Panc1 (cell line): Measurements from ENCODE around the gene LRRC18. TPM values are rescaled to one million over a fixed set of nuclear protein-coding genes. Genes with fewer than 3 reads are reported as not detected.

Experiments
- ATAC-seq: fragments of 200-7000 bp; cut with Tn5 transposase; 2 replicates; pipeline ENCODE4 v1.9.1; 2020; ENCODE audit warnings: mild to moderate bottlenecking, moderate library complexity
- BruUV-seq: library from RNA; stranded (reverse); fragments of 400-500 nt; replicated peaks from 2 replicates; lab custom pipeline; 2021; lab: Mats Ljungman, UMichigan
- CTCF ChIA-PET: fragments of 300-600 bp; sonication (Branson Sonifier 250); formaldehyde crosslinking; loops from one replicate; lab custom pipeline; 2022; ENCODE audit warnings: antibody characterized with exemption; lab: Charles Lee
- POLR2A ChIA-PET: fragments of 300-600 bp; sonication (Branson Sonifier 250); formaldehyde crosslinking; loops from one replicate; lab custom pipeline; 2022; ENCODE audit warnings: antibody characterized with exemption; lab: Charles Lee
- DNase-seq: peaks from one replicate; pipeline ENCODE4 v3.0.0-alpha.2; 2010; ENCODE audit warnings: low read depth, low spot score
- H3K27ac ChIP-seq: 2 replicates; pipeline ENCODE4 v1.5.1; 2011; ENCODE audit warnings: mild to moderate bottlenecking, low read length, inconsistent platforms
- H3K27me3 ChIP-seq: fragments of 200-500 bp; sonication (Bioruptor generic); 2 replicates; pipeline ENCODE4 v1.6.0; 2014; ENCODE audit warnings: low read length, inconsistent platforms; ENCODE audit not compliant: control insufficient read depth, insufficient read depth
- H3K36me3 ChIP-seq: fragments of 200-500 bp; sonication (Bioruptor generic); 2 replicates; pipeline ENCODE4 v1.5.1; 2014; ENCODE audit warnings: inconsistent platforms, mild to moderate bottlenecking, low read length, moderate library complexity; ENCODE audit not compliant: control insufficient read depth, insufficient read depth
- H3K4me1 ChIP-seq: 2 replicates; pipeline ENCODE4 v1.5.1; 2011; ENCODE audit warnings: inconsistent platforms, mild to moderate bottlenecking, low read length, moderate library complexity; ENCODE audit not compliant: control insufficient read depth, insufficient read depth
- H3K4me3 ChIP-seq, 2 experiments: 2 replicates each; pipeline ENCODE4 v1.5.1; 2011 to 2012; ENCODE audit warnings: low read depth in 2 of 2, low read length in 2 of 2, mild to moderate bottlenecking in 2 of 2, inconsistent platforms in 1 of 2, moderate library complexity in 1 of 2
- H3K9me3 ChIP-seq: fragments of 200-500 bp; sonication (Bioruptor generic); 2 replicates; pipeline ENCODE4 v1.5.1; 2014; ENCODE audit warnings: low read depth, mild to moderate bottlenecking, inconsistent platforms, low read length, moderate library complexity; ENCODE audit not compliant: control insufficient read depth, insufficient read depth
- CTCF ChIP-seq: fragments of 450-650 bp; IDR thresholded peaks from 2 replicates; pipeline ENCODE4 v1.5.1; 2017; ENCODE audit warnings: mild to moderate bottlenecking
- POLR2AphosphoS5 ChIP-seq: IDR thresholded peaks from 2 replicates; pipeline ENCODE4 v1.6.1; 2012; ENCODE audit warnings: mild to moderate bottlenecking, low read depth, low read length, moderate library complexity
- REST ChIP-seq, 2 experiments: IDR thresholded peaks; 2 replicates each; pipeline ENCODE4 v1.6.1; 2011 to 2012; ENCODE audit warnings: low read depth in 2 of 2, control low read depth in 1 of 2, low read length in 1 of 2, mild to moderate bottlenecking in 1 of 2, moderate library complexity in 1 of 2; ENCODE audit not compliant: insufficient read depth in 1 of 2
- SIN3A ChIP-seq: IDR thresholded peaks from 2 replicates; pipeline ENCODE4 v1.6.1; 2012; ENCODE audit warnings: low read depth, mild to moderate bottlenecking, low read length, moderate library complexity, borderline replicate concordance; ENCODE audit not compliant: insufficient read depth
- TCF7L2 ChIP-seq: IDR thresholded peaks from 2 replicates; pipeline ENCODE4 v1.6.1; 2011; ENCODE audit warnings: mild to moderate bottlenecking, low read depth, low read length, inconsistent platforms
- in situ Hi-C: cut with HindIII; loops from 2 replicates; pipeline ENCODE4 v1.10.0; 2016; ENCODE audit warnings: low sequenced_read_pairs, low pct_unique_long_range_greater_than_20kb
- intact Hi-C: fragments of 100-400 bp; cut with micrococcal nuclease; formaldehyde crosslinking; loops from one replicate; pipeline ENCODE4 v1.10.0; 2022; ENCODE audit not compliant: unreplicated experiment
- total RNA-seq: library from RNA; stranded (reverse); gene quantifications from one replicate; pipeline ENCODE4 v1.2.1, GENCODE V29; 2021; ENCODE audit not compliant: unreplicated experiment

The LRRC18 gene
- total RNA-seq, 1 experiment from 2014 or later = not detected

- H3K27me3 ChIP-seq = no peaks in the 10 kb centered on the region; the same call in 1 of the 2 replicates
- H3K4me3 ChIP-seq = no peak overlapping the region
- DNase-seq (no peak), ATAC-seq (no peak)
- no TSS peak for BruUV-seq
- CTCF ChIA-PET = no interaction called here
- H3K9me3 ChIP-seq = no peaks in the 10 kb centered on the region
- in situ Hi-C loops (no loop called here), intact Hi-C loops (no loop called here)
- H3K36me3 ChIP-seq = no peaks in the 10 kb centered on the region
- no peak overlapping the region for H3K27ac ChIP-seq
- no peaks in the 10 kb centered on the region for H3K4me1 ChIP-seq
- TF ChIP-seq POLR2AphosphoS5 (no peak), CTCF (no peak), SIN3A (no peak)
- POLR2A ChIA-PET = no interaction called here
Measured at GRCh38 chr10:48880016-48880705, 59.5 kb downstream of the LRRC18 start.

GRCh38 chr10:48879451-48879850, 60.2 kb downstream of the LRRC18 start:
- BruUV-seq = no TSS peak
- TF ChIP-seq SIN3A (no peak), POLR2AphosphoS5 (no peak), REST (IDR thresholded peaks at IDR 0.05; ENCODE audit: insufficient read depth in 1 of 2, low read depth in 2 of 2, low read length in 1 of 2) (no peak)
- ATAC-seq (no peak), DNase-seq (no peak)
- H3K4me3 ChIP-seq = no peak overlapping the region
- ChIA-PET CTCF (no interaction called here), POLR2A (no interaction called here)
- no peaks in the 10 kb centered on the region for H3K36me3 ChIP-seq
- no peaks in the 10 kb centered on the region for H3K9me3 ChIP-seq
- no peaks in the 10 kb centered on the region; the same call in 1 of the 2 replicates for H3K27me3 ChIP-seq
- H3K4me1 ChIP-seq = no peaks in the 10 kb centered on the region
- in situ Hi-C loops = no loop called here
- intact Hi-C loops = no loop called here
- no peak overlapping the region for H3K27ac ChIP-seq

- TF ChIP-seq CTCF (no peak), POLR2AphosphoS5 (no peak), SIN3A (no peak), REST (IDR thresholded peaks at IDR 0.05; ENCODE audit: insufficient read depth in 1 of 2, low read depth in 2 of 2, low read length in 1 of 2) (no peak), TCF7L2 (no peak)
- BruUV-seq = no TSS peak
- ATAC-seq = no peak
- Histone ChIP-seq H3K36me3 (no peaks in the 10 kb centered on the region), H3K4me1 (no peaks in the 10 kb centered on the region), H3K9me3 (no peaks in the 10 kb centered on the region), H3K27me3 (no peaks in the 10 kb centered on the region; the same call in 1 of the 2 replicates), H3K27ac (no peak overlapping the region), H3K4me3 (no peak overlapping the region)
- in situ Hi-C loops (no loop called here), intact Hi-C loops (no loop called here)
- ChIA-PET POLR2A (no interaction called here), CTCF (no interaction called here)
- DNase-seq = no peak
Measured at GRCh38 chr10:48878091-48878490, 61.5 kb downstream of the LRRC18 start.
